Left lobe of liver (tissue), 2 donors: ENCODE data around the gene LSM6. TPM values are rescaled to one million over a fixed set of nuclear protein-coding genes. Genes with fewer than 3 reads are reported as not detected.

Experiments used
- ATAC-seq: fragments of 200-7000 bp; cut with Tn5 transposase; one replicate; pipeline ENCODE4 v1.9.1; 2020; ENCODE audit warnings: mild to moderate bottlenecking, moderate library complexity
- DNase-seq: peaks from one replicate; pipeline ENCODE4 v3.0.0-alpha.2; 2020; ENCODE audit warnings: low spot score
- total RNA-seq: library from RNA; stranded (reverse); gene quantifications from one replicate; pipeline ENCODE4 v1.2.1, GENCODE V29; 2021
- donor health status: DM: no; HTN: no; CAD: no; lungs with moderate emphysema.
- donor health status: DM: no; HTN: yes; CAD: no.

Gene LSM6
- 8.2 TPM for total RNA-seq

DNA sequence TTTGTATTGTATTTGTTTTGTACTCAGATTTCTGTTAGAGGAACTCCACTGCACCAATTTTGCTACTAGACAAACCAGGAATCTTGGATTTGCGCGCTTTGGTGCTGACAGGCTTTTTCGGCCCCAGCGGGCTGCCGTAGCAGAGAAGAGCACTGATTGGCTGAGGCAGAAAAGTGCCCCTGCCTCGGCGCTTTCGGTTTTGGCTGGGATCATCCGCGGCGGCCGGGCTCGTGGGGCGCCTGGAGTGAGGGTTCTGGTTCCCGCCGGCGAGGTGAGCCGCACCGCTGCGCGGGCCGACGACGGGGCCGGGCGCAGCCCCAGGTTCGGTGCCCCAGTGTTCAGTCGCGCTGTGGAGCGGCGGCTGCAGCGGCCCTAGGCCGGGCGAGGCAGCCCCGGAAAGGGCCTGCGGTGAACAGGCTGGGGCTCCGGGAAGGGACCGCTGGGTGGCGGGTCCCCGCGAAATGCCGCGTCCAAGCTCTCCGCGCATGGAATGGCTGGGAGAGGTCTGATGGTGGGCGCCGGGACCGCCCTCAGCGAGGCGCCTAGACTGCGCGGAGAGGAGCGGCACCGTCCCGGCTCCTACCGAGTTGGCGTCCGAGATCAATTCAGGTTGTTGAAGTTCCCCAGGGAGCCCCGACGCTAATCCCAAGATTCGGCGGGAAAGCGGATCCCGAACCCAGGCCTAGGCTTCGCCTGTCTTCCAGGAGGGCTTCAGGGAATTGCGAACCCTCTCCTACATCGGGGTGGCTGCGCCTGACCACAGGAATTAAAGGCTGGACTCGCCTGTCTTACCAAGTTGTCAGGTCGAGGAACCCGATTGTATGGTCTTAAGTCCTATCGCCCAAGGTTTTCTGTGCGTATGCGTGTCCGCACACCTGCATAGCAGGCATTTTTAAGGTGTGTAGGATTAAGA is at the start of gene LSM6:
TSS of gene LSM6 (plus strand) at position 178 of the 913 bp plus-strand sequence. CDS start 7,204 bp downstream, outside the sequence.
- DNase-seq (peak; percentile 94), ATAC-seq (peak; percentile 96)

- DNase-seq (no peak), ATAC-seq (no peak)
These were observed 43.1 kb upstream of the LSM6 start for GRCh38 chr4:146132445-146132844.

DNA sequence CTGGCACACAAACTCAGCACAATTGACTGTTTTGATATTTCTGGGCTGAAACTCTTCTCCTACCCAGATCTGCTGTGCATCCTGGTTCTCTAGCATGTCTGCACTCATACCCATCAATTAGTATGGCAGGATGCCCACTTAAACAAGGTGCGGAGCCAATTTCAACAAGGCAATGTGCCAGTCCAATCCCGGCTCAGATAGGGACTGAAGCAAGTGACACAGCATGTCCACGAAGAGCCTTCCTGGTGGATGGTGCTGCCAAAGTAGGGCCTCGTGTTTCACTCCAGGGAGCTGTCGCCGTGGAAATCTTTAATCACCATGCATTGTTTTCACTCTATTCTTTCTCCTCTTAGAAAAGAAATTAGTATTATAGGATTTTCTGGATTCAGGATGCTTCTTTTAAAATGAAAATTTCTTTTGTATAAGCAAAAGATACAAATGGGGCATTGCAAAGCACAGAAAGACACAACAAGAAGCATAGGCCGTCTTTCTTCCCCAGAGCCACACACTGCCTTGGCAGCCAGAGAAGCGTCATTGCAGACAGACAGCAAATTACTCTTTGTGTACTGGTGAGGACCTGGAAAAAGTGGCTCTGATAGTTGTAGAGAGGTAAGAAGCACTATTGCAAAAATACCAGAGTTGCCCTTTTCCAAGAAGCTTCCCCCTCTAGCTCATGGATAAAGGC is 40.6 kb upstream of the LSM6 start:
- DNase-seq (peak; percentile 80), ATAC-seq (peak; percentile 93)

GRCh38 chr4:146135941-146136340 is 39.6 kb upstream of the LSM6 start:
- DNase-seq (no peak), ATAC-seq (no peak)

- ATAC-seq (no peak), DNase-seq (no peak)
These were observed 32.8 kb upstream of the LSM6 start for GRCh38 chr4:146142768-146143167.

DNA sequence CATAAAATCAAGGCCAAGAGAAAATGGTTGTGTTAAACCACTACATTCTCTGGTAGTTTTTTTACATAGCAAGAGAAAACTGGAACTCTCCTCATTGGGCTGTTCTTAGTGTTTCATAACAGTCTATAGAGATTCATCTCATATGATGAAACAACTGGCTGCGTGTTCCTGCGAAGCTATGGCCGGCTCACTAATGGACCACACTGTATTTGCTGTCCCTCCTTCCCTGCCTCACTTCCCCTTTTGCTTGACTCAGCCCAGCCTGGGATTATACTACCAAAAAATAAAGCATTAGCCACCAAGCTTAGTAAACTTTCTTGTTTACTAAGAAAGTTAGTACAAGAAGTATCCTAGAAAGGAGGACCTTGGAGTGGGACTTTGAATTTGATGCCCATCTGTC is 31.6 kb upstream of the LSM6 start:
- no peak for DNase-seq
- no peak for ATAC-seq

DNA sequence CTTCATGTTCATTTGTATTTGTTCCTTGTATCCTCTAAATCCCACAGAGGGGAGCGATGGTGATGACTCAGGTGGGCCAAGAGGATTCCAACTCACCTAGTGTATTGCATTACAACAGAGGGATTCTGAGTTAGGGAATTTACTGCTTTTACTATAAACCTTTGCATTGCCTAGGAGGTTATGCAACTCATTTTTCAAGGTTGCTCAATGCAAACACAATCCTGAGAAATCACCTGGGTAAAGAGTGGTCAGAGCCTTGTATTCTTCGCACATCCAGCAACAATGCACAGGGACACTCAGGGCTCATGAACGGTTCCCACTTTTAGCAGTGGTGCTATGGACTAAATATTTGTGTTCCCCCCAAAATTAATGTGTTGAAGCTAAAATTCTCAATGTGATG is 28.6 kb upstream of the LSM6 start:
- no peak for ATAC-seq
- DNase-seq: no peak

DNA sequence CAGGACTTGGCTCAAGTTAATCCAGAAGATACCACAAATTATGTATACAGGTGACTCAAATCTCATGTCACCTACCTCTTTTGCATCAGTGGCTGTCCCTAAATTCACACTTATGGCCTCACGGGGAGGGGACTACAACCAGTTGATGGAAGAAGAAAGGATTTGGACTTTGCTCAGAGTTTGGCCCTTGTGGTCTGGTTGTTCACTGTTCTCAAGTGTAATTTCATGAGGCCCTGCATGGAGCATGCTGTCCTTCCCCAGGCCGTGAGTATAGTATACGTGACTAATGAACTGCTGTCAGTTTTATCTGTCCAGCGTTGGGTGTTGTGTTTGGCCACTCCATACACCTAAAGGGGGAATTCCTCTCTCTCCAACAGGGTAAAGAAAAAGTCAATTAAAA is 27.5 kb upstream of the LSM6 start:
- ATAC-seq (no peak), DNase-seq (no peak)

DNA sequence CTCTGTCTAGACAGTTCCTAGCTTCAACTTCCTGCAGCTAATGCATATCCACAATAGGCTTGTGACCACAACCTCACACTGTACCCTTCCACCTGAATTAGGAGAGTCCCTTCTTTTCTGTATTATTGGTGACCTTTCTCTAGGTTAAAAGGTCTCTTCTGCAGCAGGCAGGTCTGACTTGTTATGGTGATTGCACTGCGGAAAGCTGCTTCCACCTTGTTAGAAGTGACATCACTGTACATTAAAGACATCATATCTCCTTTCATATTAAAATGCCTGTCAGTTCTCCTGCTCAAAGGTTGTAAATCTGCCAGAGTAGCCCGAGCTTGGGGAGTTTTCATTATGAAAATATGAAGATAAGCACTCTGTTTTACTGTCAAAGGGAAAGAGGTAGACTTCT is 21.5 kb upstream of the LSM6 start:
- DNase-seq (no peak), ATAC-seq (no peak)

- DNase-seq (no peak), ATAC-seq (no peak)
These were observed 20.3 kb upstream of the LSM6 start for GRCh38 chr4:146155152-146155724.

DNA sequence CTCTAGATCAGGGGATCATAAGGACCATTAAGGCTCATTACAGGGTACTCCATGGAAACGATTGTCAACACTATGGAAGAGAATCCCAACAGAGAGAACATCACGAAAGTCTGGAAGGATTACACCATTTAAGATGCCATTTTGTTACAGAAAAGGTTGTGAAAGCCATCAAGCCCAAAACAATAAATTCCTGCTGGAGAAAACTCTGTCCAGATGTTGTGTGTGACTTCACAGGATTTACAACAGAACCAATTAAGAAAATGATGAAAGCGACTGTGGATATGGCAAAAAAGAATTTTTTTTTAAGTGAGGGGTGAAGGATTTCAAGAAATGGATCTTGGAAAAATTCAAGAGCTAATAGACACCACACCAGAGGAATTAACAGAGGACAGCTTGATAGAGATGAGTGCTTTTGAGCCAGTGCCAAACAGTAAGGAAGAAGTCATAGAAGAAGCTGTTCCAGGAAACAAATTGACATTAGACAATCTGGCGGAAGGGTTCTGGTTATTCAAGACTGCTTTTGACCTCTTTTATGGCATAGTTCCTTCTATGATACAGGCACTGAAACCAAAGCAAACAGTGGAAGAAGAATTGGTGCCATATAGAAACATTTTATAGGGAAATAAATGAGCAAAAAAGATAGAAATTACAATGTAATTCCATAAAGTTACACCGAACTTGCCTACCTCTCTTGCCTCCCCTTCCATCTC is 17.3 kb upstream of the LSM6 start:
- ATAC-seq (no peak), DNase-seq (no peak)

- ATAC-seq: no peak
- DNase-seq: no peak
These were observed 16.0 kb upstream of the LSM6 start for GRCh38 chr4:146159384-146160058.

GRCh38 chr4:146161243-146161642 is 14.3 kb upstream of the LSM6 start:
- no peak for DNase-seq
- ATAC-seq: no peak

- ATAC-seq (no peak), DNase-seq (no peak)
These were observed 10.3 kb upstream of the LSM6 start for GRCh38 chr4:146165221-146165620.

DNA sequence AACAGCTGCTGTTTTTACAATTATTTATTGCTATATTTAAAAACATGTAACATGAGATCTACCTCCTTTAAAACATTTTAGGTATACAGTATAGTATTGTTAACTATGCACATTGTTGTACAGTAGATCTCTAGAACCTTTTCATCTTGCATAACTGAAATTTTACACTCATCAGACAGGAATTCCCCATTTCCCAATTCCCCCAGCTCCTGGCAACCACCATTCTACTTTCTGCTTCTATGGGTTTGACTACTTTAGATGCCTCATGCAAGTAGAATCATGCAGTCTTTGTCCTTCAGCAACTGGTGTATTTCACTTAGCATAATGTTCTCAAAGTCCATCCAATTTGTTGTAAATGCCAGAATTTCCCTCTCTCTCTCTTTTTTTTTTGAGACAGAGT is 9.7 kb upstream of the LSM6 start:
- ATAC-seq: no peak

DNA sequence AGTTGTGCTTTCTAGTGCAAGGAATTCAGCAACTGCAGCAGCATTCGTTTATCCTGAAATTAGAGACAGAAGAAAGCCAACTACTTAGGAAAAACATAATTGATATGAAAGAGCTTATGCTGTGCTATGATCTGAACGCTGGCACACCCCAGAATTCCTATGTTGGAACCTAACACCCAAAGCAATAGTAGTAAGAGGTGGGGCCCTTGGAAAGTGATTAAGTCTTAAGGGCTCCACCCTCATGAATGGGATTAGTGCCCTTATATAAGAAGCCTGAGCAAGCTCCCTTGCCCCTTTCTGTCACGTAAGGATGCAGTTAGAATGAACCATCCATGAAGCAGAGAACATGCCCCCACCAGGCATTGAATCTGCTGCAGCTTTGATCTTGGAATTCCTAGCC is 5.4 kb upstream of the LSM6 start:
- DNase-seq (no peak), ATAC-seq (no peak)

More for the DNA sequence above, 9.7 kb upstream of the LSM6 start:
- DNase-seq: no peak

GRCh38 chr4:146176891-146177290 is 1.4 kb downstream of the LSM6 start:
- ATAC-seq (no peak), DNase-seq (no peak)

DNA sequence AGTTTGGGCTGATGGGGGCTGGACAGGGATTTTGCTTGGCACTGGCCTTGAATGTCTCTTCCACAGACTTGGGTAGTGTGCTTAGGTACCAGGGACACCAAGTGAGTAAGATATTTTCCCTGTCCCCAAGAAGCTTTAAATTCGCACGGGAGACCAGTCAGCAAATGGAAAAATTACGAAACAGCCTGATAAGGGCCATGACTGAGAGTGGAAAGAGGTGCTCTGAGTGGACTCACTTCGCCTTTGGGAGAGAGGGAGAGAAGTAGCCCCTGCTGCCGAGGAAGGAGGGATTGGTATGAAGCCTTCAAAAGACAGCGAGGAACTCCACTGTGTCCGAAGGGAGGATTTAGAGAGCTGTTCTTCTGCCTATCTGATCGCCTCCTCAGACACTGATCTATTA is 2.6 kb downstream of the LSM6 start:
- ATAC-seq (no peak), DNase-seq (no peak)

GRCh38 chr4:146179784-146180370 is 4.4 kb downstream of the LSM6 start:
- DNase-seq (no peak), ATAC-seq (peak; percentile 28)

- no peak for ATAC-seq
- DNase-seq: no peak
These were observed 6.9 kb downstream of the LSM6 start for GRCh38 chr4:146182443-146182842.
